COLO668 (cell line): ENCODE data around the gene CNOT6.

Experiments
- DNase-seq: peaks from one replicate; lab custom pipeline; 2025; ENCODE audit not compliant: unreplicated experiment; lab: John Stamatoyannopoulos, UW

Gene CNOT6

DNA sequence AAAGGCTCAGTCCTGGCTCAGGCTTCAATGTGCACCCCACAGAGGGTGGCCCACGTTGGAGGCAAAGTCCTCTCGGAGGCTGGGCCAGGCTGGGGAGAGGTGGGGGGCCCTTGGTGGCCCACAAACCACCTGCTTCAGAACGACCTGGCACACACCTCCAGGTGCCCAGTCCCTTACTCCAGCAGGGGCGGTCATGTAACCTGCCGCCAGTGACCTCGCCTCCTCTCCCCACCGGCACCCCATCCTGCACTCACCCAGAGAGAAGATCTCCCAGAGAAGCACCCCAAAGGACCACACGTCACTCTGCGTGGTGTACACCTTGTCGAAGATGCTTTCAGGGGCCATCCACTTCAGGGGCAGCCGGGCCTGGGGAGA, 119.6 kb downstream of the CNOT6 start:
- DNase-seq, result no peak

DNA sequence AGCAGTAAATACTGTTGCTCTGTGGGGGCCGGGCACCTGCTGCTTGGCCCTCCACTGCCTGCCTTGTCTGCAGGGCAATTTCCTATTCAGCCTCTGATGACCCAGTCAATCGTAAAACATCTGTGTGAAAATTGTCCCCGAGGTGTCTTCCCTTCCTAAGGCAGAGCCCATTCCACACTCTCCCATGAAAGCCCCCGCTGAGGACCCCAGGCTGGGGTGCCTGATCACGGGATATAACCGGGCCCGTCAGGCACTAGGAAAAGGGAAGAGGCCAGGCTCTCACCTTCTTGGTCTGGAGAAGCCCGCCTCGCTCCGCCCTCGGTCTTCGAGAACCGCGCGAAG, 124.3 kb downstream of the CNOT6 start:
- no peak for DNase-seq

DNA sequence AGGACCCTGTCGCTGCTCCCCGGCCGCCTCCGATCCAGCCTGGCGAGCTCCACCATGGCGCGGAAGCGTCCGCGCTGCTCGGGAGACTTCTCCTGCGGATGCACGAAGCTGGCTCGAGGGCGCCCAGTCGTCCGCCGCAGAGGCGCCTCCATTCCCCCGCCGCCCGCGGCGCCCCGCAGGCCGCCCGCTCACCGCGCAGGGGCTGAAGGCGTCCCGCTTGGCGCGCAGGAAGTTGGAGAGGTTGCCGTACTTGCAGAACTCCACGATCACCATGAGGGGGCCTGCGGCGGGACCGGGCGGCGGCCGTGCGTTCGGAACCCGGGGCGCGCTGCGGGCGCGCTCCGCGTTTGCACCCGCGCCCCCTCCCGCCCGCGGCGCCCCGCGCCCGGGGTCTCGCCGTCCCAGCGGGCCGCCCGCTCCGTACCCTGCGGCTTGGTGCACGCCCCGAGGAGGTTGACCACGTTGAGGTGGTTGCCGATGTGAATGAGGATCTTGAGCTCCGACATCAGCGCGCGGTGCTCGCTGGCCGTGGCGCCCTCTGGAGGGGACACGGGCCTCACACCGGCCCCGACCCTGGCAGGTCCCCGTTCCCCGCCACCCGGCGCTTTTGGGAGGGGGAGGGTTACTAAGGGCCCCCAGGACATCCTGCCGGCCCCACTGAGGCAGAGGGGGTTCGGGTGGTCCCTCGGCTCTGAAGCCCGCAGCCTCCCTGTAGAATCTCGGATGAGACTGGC, 124.8 kb downstream of the CNOT6 start:
- peak; percentile 9 for DNase-seq

DNA sequence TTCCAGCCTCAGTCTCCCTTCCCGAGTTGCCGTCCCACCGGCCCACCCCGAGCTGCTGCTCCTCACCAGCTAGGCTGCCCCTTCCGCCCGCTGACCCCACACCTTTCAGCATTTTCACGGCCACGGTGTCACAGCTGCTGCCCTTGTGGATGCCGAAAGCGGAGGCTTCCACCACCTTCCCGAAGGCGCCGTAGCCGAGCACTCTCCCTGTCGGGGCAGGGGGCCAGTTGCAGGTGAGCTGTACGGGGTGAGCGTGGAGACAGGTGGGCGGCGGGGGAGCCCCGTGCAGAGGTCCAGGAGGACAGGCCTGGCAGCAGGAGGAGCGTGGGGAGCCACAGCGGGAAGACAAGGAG, 125.4 kb downstream of the CNOT6 start:
- DNase-seq, result no peak

DNA sequence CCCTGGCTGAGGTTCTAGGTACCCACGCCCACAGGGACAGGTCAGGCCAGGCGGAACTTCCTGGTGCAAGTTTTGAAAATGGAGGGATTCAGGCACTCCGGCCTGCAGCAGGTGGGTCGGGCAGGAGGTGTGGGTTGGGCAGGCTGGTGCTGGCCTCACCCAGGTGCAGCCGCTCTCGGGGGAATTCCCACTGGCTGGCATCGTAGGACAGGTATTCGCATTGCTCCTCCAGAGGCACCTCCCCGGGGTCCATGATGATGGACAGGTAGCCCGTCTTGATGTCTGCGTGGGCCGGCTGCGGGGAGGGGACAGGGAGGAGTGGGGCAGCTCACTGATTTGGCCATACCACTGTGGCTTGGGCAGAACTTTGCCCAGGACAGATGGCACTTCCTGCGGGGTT, 125.8 kb downstream of the CNOT6 start:
- DNase-seq, result peak; percentile 5

DNA sequence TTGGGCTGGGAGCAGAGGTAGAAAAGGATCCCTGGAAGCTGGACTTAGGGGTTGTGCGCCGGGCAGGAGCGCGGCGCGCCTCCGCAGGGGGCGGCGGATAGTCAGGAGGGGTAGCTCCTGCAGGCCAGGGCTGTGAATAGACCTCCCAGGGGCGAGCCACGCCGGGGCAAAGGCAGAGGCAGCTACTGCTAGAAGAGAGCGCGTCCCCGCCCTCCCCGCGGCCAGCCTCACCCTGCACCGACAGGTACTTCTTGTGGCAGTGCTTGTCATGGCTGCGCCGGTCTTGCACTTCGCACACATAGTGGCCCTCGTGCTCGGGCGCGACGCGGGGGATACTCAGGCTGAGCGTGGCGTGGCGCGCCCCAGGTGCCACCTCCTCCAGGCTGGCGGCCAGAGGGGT, 127.1 kb downstream of the CNOT6 start:
- no peak for DNase-seq

DNA sequence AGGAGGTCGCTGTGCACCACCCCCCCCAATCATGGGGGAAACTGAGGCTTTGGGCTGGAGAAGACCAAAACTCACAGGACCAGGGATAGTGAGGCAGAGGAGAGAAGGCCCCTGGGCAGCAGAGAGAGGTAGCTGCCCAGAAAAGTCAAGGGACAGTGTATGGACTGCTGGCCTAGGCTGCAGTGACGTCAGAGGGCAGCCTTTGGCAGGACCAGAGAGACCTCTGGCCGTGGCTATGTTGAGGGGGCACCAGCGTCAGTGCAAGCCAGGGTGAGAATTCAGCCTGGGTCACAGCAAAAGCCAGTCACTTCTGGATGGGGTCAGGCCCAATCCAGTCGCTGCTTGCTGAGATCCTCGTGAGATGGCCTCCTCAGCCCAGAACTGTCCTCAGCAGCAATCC, 128.7 kb downstream of the CNOT6 start:
- DNase-seq, result no peak

DNA sequence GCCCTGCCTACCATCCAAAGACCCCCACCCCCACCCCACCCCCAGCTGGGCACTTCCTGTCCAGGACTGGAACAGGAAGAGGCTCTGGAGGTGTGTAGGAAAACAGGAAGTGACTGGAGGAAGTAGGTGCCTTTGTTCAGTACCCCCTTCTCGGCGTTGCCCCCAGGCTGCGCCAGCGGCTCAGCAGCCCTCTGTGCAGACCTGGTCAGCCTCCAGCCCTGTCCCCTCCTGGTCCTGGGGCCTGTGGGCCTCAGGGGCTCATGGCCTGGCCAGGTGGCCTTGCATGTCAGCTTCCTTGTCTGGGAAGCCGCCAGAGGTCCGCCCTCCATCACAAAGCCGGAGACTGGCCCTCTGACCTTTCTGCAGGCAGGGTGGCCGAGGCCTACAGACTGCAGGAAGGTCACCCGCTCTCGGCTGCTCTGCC, 129.2 kb downstream of the CNOT6 start:
- no peak for DNase-seq

DNA sequence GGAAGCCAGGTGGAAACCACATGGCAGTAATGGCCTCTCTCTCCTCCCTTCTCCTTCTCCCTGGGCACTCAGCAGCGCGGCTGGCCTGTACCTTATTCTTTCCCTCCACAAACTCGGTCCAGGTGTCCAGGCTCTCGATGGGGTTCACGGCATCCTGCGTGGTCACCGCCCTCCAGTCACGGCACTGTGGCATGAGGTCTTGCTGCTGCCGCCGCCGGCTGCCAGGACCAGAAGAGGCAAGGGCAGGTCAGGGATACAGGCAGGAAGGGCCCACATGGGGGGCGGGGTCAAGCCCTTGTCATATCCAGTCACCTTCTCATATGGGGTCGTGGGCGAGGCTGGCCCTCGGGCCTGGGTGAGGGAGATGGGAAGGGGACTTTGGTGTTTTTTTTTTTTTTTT, 129.7 kb downstream of the CNOT6 start:
- no peak for DNase-seq

DNA sequence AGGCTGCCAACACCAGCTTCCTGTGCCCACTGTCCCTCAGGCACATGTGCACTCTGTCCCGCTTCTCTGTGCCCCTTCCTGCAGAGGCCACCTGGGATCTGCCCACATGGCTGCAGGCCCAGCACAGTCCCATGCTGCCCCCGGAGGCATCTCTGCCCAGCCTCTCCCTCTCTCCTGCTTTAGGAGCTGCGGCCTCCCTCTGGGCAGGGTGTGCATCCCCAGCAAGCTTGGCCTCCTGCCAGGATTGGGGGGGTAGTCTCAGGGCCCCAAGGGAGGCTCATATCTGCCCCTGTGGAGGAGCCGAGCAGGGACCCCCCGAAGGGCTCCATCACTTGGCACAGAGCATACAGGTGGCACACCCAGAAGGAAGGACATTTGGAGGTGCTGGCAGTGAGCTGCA, 130.4 kb downstream of the CNOT6 start:
- no peak for DNase-seq

DNA sequence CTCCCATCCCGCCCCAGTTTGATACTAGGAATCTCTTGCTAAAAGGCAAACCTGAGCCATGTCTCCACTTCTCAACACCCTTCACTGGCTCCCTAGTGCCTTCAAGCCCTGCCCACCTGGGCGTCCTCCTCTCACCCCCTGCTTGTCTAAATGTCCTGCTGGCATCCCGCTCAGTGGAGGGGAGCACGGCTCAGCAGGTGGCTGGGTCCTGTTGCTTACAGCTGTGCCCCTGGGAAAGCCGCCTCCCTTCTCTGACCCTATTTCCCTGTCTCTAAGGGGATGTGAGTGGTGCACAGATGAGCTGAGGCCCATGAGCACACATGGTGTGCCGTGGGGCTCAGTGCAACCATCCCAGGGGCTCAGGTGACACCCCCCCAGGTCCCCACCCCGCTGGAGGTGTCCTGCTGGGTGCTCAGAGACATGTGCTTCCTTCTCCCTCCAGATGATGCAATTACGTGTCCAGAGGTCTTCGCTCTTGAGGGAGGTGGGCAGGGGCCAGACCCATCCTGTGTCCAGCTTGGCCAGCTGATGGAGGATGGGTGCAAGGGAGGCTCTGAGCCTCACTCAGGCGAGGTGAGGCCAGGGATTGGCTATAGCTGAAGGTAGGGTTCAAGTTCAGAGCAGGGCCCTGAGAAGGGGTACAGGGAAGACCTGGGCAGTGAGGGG, 131.1 kb downstream of the CNOT6 start:
- DNase-seq, result no peak

DNA sequence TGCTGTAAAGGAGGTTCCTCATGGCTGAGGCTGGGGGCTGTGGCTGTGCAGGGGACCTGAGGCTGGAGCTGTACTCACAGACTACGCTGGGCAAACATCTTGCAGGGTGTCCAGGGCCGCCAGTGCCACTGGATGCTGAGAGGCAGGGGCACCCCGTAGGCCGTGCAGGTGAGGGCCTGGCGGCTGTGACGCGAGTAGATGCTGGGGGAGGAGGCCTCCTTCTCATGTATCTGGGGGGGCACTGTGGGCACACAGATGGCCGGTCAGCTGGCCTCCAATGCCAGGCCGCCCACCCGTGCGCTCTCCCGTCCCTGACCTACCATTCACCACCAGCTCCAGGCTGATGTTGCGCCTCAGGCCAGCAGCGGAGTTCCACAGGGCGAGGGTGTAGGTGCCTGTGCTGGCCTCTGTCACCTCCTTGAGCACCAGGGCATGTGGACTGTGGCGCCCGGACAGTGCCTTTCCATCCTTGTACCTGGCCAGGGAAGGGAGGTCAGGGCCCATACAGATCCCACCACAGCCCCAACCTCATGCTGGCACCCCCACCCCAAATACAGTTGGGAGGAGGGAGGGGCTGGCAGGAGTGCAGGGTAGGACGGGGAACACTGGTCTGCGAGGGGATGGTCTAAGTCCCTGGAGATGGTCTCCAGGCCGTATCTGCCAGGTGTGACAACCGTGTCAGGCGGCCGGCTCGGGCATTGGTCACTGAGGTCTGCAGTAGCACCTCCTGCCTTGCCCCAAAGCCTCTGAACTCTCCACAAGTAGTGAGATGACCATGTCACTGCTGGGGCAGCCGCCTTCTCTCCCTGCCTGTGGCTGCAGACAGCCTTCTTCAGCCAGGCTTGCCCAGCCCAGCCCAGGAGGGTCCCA, 131.8 kb downstream of the CNOT6 start:
- DNase-seq, result no peak

DNA sequence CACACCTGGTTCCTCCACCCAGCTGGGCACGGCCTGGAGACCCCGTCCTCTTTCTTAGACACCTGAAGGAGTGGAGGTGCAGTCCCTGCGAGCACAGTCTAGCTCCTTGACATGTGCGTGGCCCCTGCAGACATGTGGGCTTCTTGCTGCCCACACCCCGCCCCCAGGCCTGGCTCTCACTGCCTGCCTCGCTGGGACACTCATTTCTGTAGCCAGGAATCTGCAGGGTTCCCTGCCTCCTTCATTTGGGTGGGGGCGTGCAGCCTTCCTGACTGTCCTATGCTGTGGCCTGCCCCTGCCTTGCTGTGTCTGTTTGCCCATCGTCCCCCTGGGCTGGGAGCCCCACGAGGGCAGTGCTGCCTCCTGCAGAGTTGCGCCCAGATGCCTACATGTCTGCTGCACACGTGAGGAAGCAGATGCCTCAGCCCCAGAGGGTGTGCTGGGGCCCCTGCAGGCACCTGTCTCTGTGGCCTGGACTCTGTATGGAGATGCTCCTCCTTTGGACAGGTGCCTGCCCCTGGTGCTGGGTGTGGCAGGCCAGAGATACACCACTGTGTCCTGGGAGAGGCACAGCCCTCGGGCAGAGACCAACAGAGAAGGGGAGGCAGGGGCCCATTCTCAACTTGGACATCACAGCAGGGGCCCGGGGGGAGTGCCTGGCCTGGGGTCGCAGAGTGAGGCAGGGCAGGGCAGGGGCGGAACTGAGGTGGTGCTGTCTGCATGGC, 132.6 kb downstream of the CNOT6 start:
- DNase-seq, result peak; percentile 6

DNA sequence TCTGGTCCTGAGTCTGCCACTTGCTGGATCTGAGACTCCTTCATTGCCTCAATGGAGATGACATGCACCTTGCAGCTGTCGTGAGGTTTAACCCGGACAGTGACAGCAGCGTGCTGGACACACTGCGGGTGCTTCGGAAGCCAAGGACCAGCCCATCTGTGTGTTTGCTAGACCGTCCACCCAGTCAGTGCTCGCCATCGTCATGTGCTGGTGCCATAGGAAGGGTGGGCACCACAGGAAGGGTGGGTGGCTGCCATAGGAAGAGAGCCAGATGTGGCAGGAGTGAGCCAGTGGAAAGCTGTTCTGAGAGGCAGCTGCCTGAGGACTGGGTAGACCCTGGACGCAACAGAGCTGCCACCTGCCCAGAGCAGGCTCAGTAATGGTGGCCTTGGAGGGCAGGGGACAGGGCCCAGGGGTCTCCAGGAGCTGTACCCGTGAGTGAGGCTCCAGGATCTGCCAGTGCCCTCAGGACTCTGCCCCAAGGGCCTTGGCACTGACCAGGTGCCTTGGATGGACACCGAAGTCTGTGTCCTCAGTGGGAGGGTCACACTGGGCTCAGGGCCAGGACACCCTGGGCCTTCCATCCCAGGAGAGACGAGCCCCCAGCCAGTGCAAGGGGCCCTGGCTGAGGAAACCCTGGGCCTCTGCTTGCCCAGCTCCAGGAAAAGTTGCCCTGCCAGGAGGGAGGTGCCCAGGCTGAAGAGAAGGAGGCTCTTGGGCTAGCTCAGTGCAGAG, 133.4 kb downstream of the CNOT6 start:
- no peak for DNase-seq
